Skin epidermis (tissue), 12 donors: ENCODE measurements around the gene UGT2B15.
"Not testable (repeated sequence)": the region's sequence is repeated elsewhere in the genome, so short reads cannot be mapped to it uniquely, and the experiment has no call there.

ENCODE experiments used
- H3K27ac ChIP-seq, 21 experiments: fragments of 200-600 bp; sonication (generic) in 11 of 21; one replicate each; pipeline ENCODE4 v1.5.0; 2020; ENCODE audit warnings: mild to moderate bottlenecking in 3 of 21, inconsistent platforms in 2 of 21, moderate library complexity in 2 of 21
- H3K4me3 ChIP-seq, 7 experiments: fragments of 200-600 bp; sonication (generic) in 2 of 7; one replicate each; pipeline ENCODE4 v1.5.0; 2020; ENCODE audit warnings: inconsistent platforms in 2 of 7, mild to moderate bottlenecking in 2 of 7, moderate library complexity in 1 of 7

Gene UGT2B15

GRCh38 chr4:68657022-68657594 is 13.3 kb downstream of the UGT2B15 start:
- not testable (repeated sequence) for H3K27ac ChIP-seq, H3K4me3 ChIP-seq

- not testable (repeated sequence) for H3K27ac ChIP-seq, H3K4me3 ChIP-seq
These were observed 13.9 kb downstream of the UGT2B15 start for GRCh38 chr4:68656445-68656973.

GRCh38 chr4:68655764-68656444 is 14.5 kb downstream of the UGT2B15 start:
- no peak overlapping the region for H3K27ac ChIP-seq
- no peak overlapping the region for H3K4me3 ChIP-seq

- H3K27ac ChIP-seq: no peak overlapping the region
- no peak overlapping the region for H3K4me3 ChIP-seq
These were observed 15.3 kb downstream of the UGT2B15 start for GRCh38 chr4:68654946-68655721.

GRCh38 chr4:68651932-68652331 is 18.5 kb downstream of the UGT2B15 start:
- H3K27ac ChIP-seq: no peak overlapping the region
- H3K4me3 ChIP-seq: no peak overlapping the region

GRCh38 chr4:68630371-68630770 is 40.1 kb downstream of the UGT2B15 start:
- H3K4me3 ChIP-seq: no peak overlapping the region
- H3K27ac ChIP-seq: no peak overlapping the region

GRCh38 chr4:68622731-68623130 is 47.7 kb downstream of the UGT2B15 start:
- H3K4me3 ChIP-seq, H3K27ac ChIP-seq: not testable (repeated sequence)

GRCh38 chr4:68617003-68617698 is 53.3 kb downstream of the UGT2B15 start:
- Histone ChIP-seq H3K27ac (no peak overlapping the region), H3K4me3 (no peak overlapping the region)

GRCh38 chr4:68615699-68616422 is 54.6 kb downstream of the UGT2B15 start:
- no peak overlapping the region for H3K27ac ChIP-seq
- no peak overlapping the region for H3K4me3 ChIP-seq

GRCh38 chr4:68613752-68614151 is 56.7 kb downstream of the UGT2B15 start:
- Histone ChIP-seq H3K27ac (no peak overlapping the region), H3K4me3 (no peak overlapping the region)

GRCh38 chr4:68606240-68606639 is 64.2 kb downstream of the UGT2B15 start:
- Histone ChIP-seq H3K27ac (no peak overlapping the region), H3K4me3 (no peak overlapping the region)

GRCh38 chr4:68599150-68599549 is 71.3 kb downstream of the UGT2B15 start:
- no peak overlapping the region for H3K4me3 ChIP-seq
- H3K27ac ChIP-seq: no peak overlapping the region

- Histone ChIP-seq H3K27ac (no peak overlapping the region), H3K4me3 (no peak overlapping the region)
These were observed 73.0 kb downstream of the UGT2B15 start for GRCh38 chr4:68597482-68597881.
